ENCODE measurements around the gene CYP2C19. TPM values are rescaled to one million over a fixed set of nuclear protein-coding genes. Genes with fewer than 3 reads are reported as not detected.
"Not testable (repeated sequence)": the region's sequence is repeated elsewhere in the genome, so short reads cannot be mapped to it uniquely, and the experiment has no call there.

CYP2C19 gene
- total and polyA plus RNA-seq, 2 donors from 2014 or later = 0.28 TPM; not detected in 1

GRCh38 chr10:94784256-94784655 lies 21.8 kb downstream of the CYP2C19 start:
- Histone ChIP-seq H3K4me3 (ENCODE audit: low read length in 3 of 3) (no peak overlapping the region), H3K9me3 (ENCODE audit: control insufficient read depth in 2 of 3, insufficient read depth in 1 of 3, low read length in 3 of 3) (peaks cover 0 to 2% (median 0%) of the 10 kb centered on the region in 3 donors), H3K4me1 (ENCODE audit: control insufficient read depth in 2 of 3, insufficient read depth in 2 of 3, low read depth in 1 of 3, low read length in 3 of 3) (no peaks in the 10 kb centered on the region), H3K27ac (ENCODE audit: low read depth in 2 of 2, low read length in 2 of 2) (no peak overlapping the region), H3K9ac (ENCODE audit: low read length in 3 of 3) (no peak overlapping the region), H3K27me3 (ENCODE audit: control insufficient read depth, insufficient read depth, low read length) (no peaks in the 10 kb centered on the region), H3K36me3 (ENCODE audit: control insufficient read depth in 2 of 3, insufficient read depth in 3 of 3, low read length in 3 of 3) (no peaks in the 10 kb centered on the region)
- no peak for DNase-seq
- intact Hi-C loops (cut with DNase I) = no loop called here
- no peak for TF ChIP-seq CTCF (IDR thresholded peaks at IDR 0.05; ENCODE audit: borderline replicate concordance, extremely low read depth, insufficient read depth)
- no peak for FAIRE-seq

- TF ChIP-seq CTCF (IDR thresholded peaks at IDR 0.05; ENCODE audit: borderline replicate concordance, extremely low read depth, insufficient read depth) = no peak
- H3K36me3 ChIP-seq (ENCODE audit: control insufficient read depth in 2 of 3, insufficient read depth in 3 of 3, low read length in 3 of 3) = no peaks in the 10 kb centered on the region
- no peaks in the 10 kb centered on the region for H3K4me1 ChIP-seq (ENCODE audit: control insufficient read depth in 2 of 3, insufficient read depth in 2 of 3, low read depth in 1 of 3, low read length in 3 of 3)
- no peak overlapping the region for H3K9ac ChIP-seq (ENCODE audit: low read length in 3 of 3)
- H3K27ac ChIP-seq (ENCODE audit: low read depth in 2 of 2, low read length in 2 of 2) = no peak overlapping the region
- no peak for FAIRE-seq
- intact Hi-C loops (cut with DNase I) = no loop called here
- peaks cover 0 to 2% (median 0%) of the 10 kb centered on the region in 3 donors for H3K9me3 ChIP-seq (ENCODE audit: control insufficient read depth in 2 of 3, insufficient read depth in 1 of 3, low read length in 3 of 3)
- no peak overlapping the region for H3K4me3 ChIP-seq (ENCODE audit: low read length in 3 of 3)
- no peak for DNase-seq
- no peaks in the 10 kb centered on the region for H3K27me3 ChIP-seq (ENCODE audit: control insufficient read depth, insufficient read depth, low read length)
These were observed 22.7 kb downstream of the CYP2C19 start for GRCh38 chr10:94785211-94785610.

GRCh38 chr10:94800551-94800950 lies 38.1 kb downstream of the CYP2C19 start:
- H3K36me3 ChIP-seq (ENCODE audit: control insufficient read depth in 2 of 3, insufficient read depth in 3 of 3, low read length in 3 of 3); H3K4me1 ChIP-seq (ENCODE audit: control insufficient read depth in 2 of 3, insufficient read depth in 2 of 3, low read depth in 1 of 3, low read length in 3 of 3); H3K9ac ChIP-seq (ENCODE audit: low read length in 3 of 3); H3K27me3 ChIP-seq (ENCODE audit: control insufficient read depth, insufficient read depth, low read length); intact Hi-C loops (cut with DNase I); H3K27ac ChIP-seq (ENCODE audit: low read depth in 2 of 2, low read length in 2 of 2); DNase-seq; H3K9me3 ChIP-seq (ENCODE audit: control insufficient read depth in 2 of 3, insufficient read depth in 1 of 3, low read length in 3 of 3); FAIRE-seq; H3K4me3 ChIP-seq (ENCODE audit: low read length in 3 of 3): not testable (repeated sequence)

GRCh38 chr10:94803307-94803706 lies 40.8 kb downstream of the CYP2C19 start:
- no peak for DNase-seq
- no peak for TF ChIP-seq CTCF (IDR thresholded peaks at IDR 0.05; ENCODE audit: borderline replicate concordance, extremely low read depth, insufficient read depth)
- no peaks in the 10 kb centered on the region for H3K36me3 ChIP-seq (ENCODE audit: control insufficient read depth in 2 of 3, insufficient read depth in 3 of 3, low read length in 3 of 3)

GRCh38 chr10:94830025-94830424 lies 67.5 kb downstream of the CYP2C19 start:
- H3K4me3 ChIP-seq (ENCODE audit: low read length in 3 of 3); intact Hi-C loops (cut with DNase I); H3K27ac ChIP-seq (ENCODE audit: low read depth in 2 of 2, low read length in 2 of 2); H3K9me3 ChIP-seq (ENCODE audit: control insufficient read depth in 2 of 3, insufficient read depth in 1 of 3, low read length in 3 of 3); H3K27me3 ChIP-seq (ENCODE audit: control insufficient read depth, insufficient read depth, low read length); H3K4me1 ChIP-seq (ENCODE audit: control insufficient read depth in 2 of 3, insufficient read depth in 2 of 3, low read depth in 1 of 3, low read length in 3 of 3); H3K36me3 ChIP-seq (ENCODE audit: control insufficient read depth in 2 of 3, insufficient read depth in 3 of 3, low read length in 3 of 3); DNase-seq; FAIRE-seq; H3K9ac ChIP-seq (ENCODE audit: low read length in 3 of 3): not testable (repeated sequence)

More at GRCh38 chr10:94803307-94803706, 40.8 kb downstream of the CYP2C19 start:
- Histone ChIP-seq H3K9ac (ENCODE audit: low read length in 3 of 3) (no peak overlapping the region), H3K27me3 (ENCODE audit: control insufficient read depth, insufficient read depth, low read length) (no peaks in the 10 kb centered on the region), H3K4me3 (ENCODE audit: low read length in 3 of 3) (no peak overlapping the region), H3K27ac (ENCODE audit: low read depth in 2 of 2, low read length in 2 of 2) (no peak overlapping the region), H3K4me1 (ENCODE audit: control insufficient read depth in 2 of 3, insufficient read depth in 2 of 3, low read depth in 1 of 3, low read length in 3 of 3) (no peaks in the 10 kb centered on the region), H3K9me3 (ENCODE audit: control insufficient read depth in 2 of 3, insufficient read depth in 1 of 3, low read length in 3 of 3) (peaks cover 0 to 6% (median 2%) of the 10 kb centered on the region in 3 donors)
- no peak for FAIRE-seq
- intact Hi-C loops (cut with DNase I) = no loop called here
